ENCODE measurements around the gene MEGF9.

- TF ChIP-seq POLR2AphosphoS5 (IDR thresholded peaks at IDR 0.05), result no peak
- no peak for TF ChIP-seq CTCF (IDR thresholded peaks at IDR 0.05)
Observed at GRCh38 chr9:120702075-120702474, 12.2 kb downstream of the MEGF9 start.
